ENCODE data around the gene NEK10.
"Not testable (repeated sequence)": the region's sequence is repeated elsewhere in the genome, so short reads cannot be mapped to it uniquely, and the experiment has no call there.

Gene NEK10

DNA sequence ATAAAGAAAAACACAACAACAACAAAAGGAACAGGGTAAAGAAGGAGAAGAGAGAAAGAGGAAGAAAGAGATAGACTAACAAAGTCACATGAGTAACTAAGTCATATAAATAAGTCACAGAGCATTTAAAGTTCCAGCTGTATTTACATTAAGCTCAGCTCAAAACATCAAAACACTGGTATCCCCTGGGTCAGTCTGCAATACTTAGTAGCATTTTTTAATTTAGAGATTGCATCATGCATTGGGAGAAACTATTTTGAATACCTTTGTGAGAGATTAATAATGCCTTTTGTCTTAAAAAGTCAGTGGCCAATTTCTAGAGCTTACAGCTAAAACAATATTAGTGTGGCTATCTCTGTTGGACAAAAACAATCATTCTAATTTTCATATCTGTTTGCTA, 78.4 kb downstream of the NEK10 start:
- Histone ChIP-seq H3K4me3 (ENCODE audit: low read length) (no peak overlapping the region), H3K9ac (ENCODE audit: low read length) (no peak overlapping the region), H3K36me3 (replicated peaks; ENCODE audit: insufficient read depth, low read length) (no peaks in the 10 kb centered on the region), H3K79me2 (ENCODE audit: low read length) (no peaks in the 10 kb centered on the region), H3K9me3 (replicated peaks; ENCODE audit: insufficient read depth, low read length) (no peaks in the 10 kb centered on the region), H3F3A (ENCODE audit: insufficient read depth, low read length) (no peaks in the 10 kb centered on the region), H3K4me2 (ENCODE audit: low read depth, low read length) (no peak overlapping the region), H2AFZ (ENCODE audit: low read length) (no peak overlapping the region), H3K4me1 (ENCODE audit: low read length) (no peaks in the 10 kb centered on the region), H3K27ac (ENCODE audit: low read length) (no peak overlapping the region), H3K9me2 (replicated peaks; ENCODE audit: insufficient read depth, low read length) (no peaks in the 10 kb centered on the region), H4K20me1 (ENCODE audit: insufficient read depth, low read length) (no peaks in the 10 kb centered on the region), H3K27me3 (replicated peaks; ENCODE audit: insufficient read depth, low read length) (no peaks in the 10 kb centered on the region)
- DNase-seq = no peak
- TF ChIP-seq CTCF (IDR thresholded peaks at IDR 0.05; ENCODE audit: low read length) (no peak), EZH2 (optimal IDR thresholded peaks at IDR 0.05; ENCODE audit: low read depth, low read length) (no peak), EZH2phosphoT487 (IDR thresholded peaks at IDR 0.05; ENCODE audit: low read length) (no peak)

- no peak for TF ChIP-seq EZH2phosphoT487 (IDR thresholded peaks at IDR 0.05; ENCODE audit: low read length)
- TF ChIP-seq CTCF (IDR thresholded peaks at IDR 0.05; ENCODE audit: low read length) = no peak
- no peak for TF ChIP-seq EZH2 (optimal IDR thresholded peaks at IDR 0.05; ENCODE audit: low read depth, low read length)
- no peaks in the 10 kb centered on the region for H3K79me2 ChIP-seq (ENCODE audit: low read length)
- no peak overlapping the region for H2AFZ ChIP-seq (ENCODE audit: low read length)
- no peaks in the 10 kb centered on the region for H3K36me3 ChIP-seq (replicated peaks; ENCODE audit: insufficient read depth, low read length)
- H3F3A ChIP-seq (ENCODE audit: insufficient read depth, low read length) = no peaks in the 10 kb centered on the region
- H3K4me1 ChIP-seq (ENCODE audit: low read length) = no peaks in the 10 kb centered on the region
- no peak overlapping the region for H3K4me3 ChIP-seq (ENCODE audit: low read length)
- no peak overlapping the region for H3K27ac ChIP-seq (ENCODE audit: low read length)
- no peaks in the 10 kb centered on the region for H3K9me3 ChIP-seq (replicated peaks; ENCODE audit: insufficient read depth, low read length)
- DNase-seq = no peak
- H4K20me1 ChIP-seq (ENCODE audit: insufficient read depth, low read length) = no peaks in the 10 kb centered on the region
- H3K9ac ChIP-seq (ENCODE audit: low read length) = no peak overlapping the region
- H3K27me3 ChIP-seq (replicated peaks; ENCODE audit: insufficient read depth, low read length) = no peaks in the 10 kb centered on the region
- no peak overlapping the region for H3K4me2 ChIP-seq (ENCODE audit: low read depth, low read length)
- no peaks in the 10 kb centered on the region for H3K9me2 ChIP-seq (replicated peaks; ENCODE audit: insufficient read depth, low read length)
Measured at GRCh38 chr3:27289769-27290413, 79.3 kb downstream of the NEK10 start.

GRCh38 chr3:27287052-27287451, 82.1 kb downstream of the NEK10 start:
- no peaks in the 10 kb centered on the region for H3K4me1 ChIP-seq (ENCODE audit: low read length)
- H3K79me2 ChIP-seq (ENCODE audit: low read length) = no peaks in the 10 kb centered on the region
- no peaks in the 10 kb centered on the region for H3K9me2 ChIP-seq (replicated peaks; ENCODE audit: insufficient read depth, low read length)
- H3K36me3 ChIP-seq (replicated peaks; ENCODE audit: insufficient read depth, low read length) = no peaks in the 10 kb centered on the region
- H3K4me3 ChIP-seq (ENCODE audit: low read length) = no peak overlapping the region
- H3K9ac ChIP-seq (ENCODE audit: low read length) = no peak overlapping the region
- no peaks in the 10 kb centered on the region for H3K27me3 ChIP-seq (replicated peaks; ENCODE audit: insufficient read depth, low read length)
- TF ChIP-seq EZH2phosphoT487 (IDR thresholded peaks at IDR 0.05; ENCODE audit: low read length) (no peak), CTCF (IDR thresholded peaks at IDR 0.05; ENCODE audit: low read length) (no peak), EZH2 (optimal IDR thresholded peaks at IDR 0.05; ENCODE audit: low read depth, low read length) (no peak)
- H4K20me1 ChIP-seq (ENCODE audit: insufficient read depth, low read length) = no peaks in the 10 kb centered on the region
- no peaks in the 10 kb centered on the region for H3F3A ChIP-seq (ENCODE audit: insufficient read depth, low read length)
- H3K27ac ChIP-seq (ENCODE audit: low read length) = no peak overlapping the region
- no peaks in the 10 kb centered on the region for H3K9me3 ChIP-seq (replicated peaks; ENCODE audit: insufficient read depth, low read length)
- no peak for DNase-seq
- H3K4me2 ChIP-seq (ENCODE audit: low read depth, low read length) = no peak overlapping the region
- H2AFZ ChIP-seq (ENCODE audit: low read length) = no peak overlapping the region

DNA sequence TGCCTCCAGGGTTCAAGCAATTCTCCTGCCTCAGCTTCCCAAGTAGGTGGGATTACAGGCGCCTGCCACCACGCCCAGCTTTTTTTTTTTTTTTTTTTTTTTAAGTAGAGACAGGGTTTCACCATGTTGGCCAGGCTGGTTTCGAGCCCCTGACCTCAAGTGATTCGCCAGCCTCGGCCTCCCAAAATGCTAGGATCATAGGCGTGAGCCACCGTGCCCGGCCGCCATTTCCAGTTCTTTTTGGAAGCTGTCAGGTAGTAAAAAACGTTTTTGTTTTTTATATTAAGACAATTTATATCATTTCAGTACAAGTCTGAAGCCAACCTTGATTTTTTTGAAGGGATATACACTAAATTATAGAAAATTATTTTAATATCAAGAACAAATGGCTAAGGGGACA, 82.7 kb downstream of the NEK10 start:
- not testable (repeated sequence) for H3K4me1 ChIP-seq (ENCODE audit: low read length); H3K27ac ChIP-seq (ENCODE audit: low read length); H4K20me1 ChIP-seq (ENCODE audit: insufficient read depth, low read length); H3K79me2 ChIP-seq (ENCODE audit: low read length); H3F3A ChIP-seq (ENCODE audit: insufficient read depth, low read length); H3K9me3 ChIP-seq (replicated peaks; ENCODE audit: insufficient read depth, low read length); H3K27me3 ChIP-seq (replicated peaks; ENCODE audit: insufficient read depth, low read length); H3K4me3 ChIP-seq (ENCODE audit: low read length); H3K9ac ChIP-seq (ENCODE audit: low read length); H3K4me2 ChIP-seq (ENCODE audit: low read depth, low read length); DNase-seq; H2AFZ ChIP-seq (ENCODE audit: low read length); H3K36me3 ChIP-seq (replicated peaks; ENCODE audit: insufficient read depth, low read length); H3K9me2 ChIP-seq (replicated peaks; ENCODE audit: insufficient read depth, low read length)

Data from MM.1S (cell line).